ENCODE results near the gene BBOF1.

Gene BBOF1

GRCh38 chr14:74089251-74090020 lies 70.3 kb downstream of the BBOF1 start:
- DNase-seq, result no peak

GRCh38 chr14:74105381-74105780 lies 86.2 kb downstream of the BBOF1 start:
- DNase-seq, result no peak

GRCh38 chr14:74109369-74109768 lies 90.2 kb downstream of the BBOF1 start:
- no peak for DNase-seq

- peak; percentile 56 for DNase-seq
Observed at GRCh38 chr14:74111395-74112216, 92.5 kb downstream of the BBOF1 start.

Data from fibroblast of skin of abdomen (primary cell).